Measurements from ENCODE around the gene SH3RF1.

SH3RF1 gene

GRCh38 chr4:169150806-169151205 lies 120.0 kb downstream of the SH3RF1 start:
- Histone ChIP-seq H3K36me3 (ENCODE audit: control insufficient read depth, insufficient read depth, low read length) (no peaks in the 10 kb centered on the region), H3K9me3 (ENCODE audit: control insufficient read depth, low read length) (no peaks in the 10 kb centered on the region), H3K79me2 (no peaks in the 10 kb centered on the region), H2AFZ (no peak overlapping the region), H3K4me2 (ENCODE audit: low read length) (no peak overlapping the region), H3K4me3 (ENCODE audit: low read depth, low read length) (no peak overlapping the region), H3K27ac (no peak overlapping the region), H3K27me3 (ENCODE audit: control insufficient read depth, insufficient read depth, low read length) (no peaks in the 10 kb centered on the region), H3K9ac (no peak overlapping the region), H3K4me1 (no peaks in the 10 kb centered on the region)
- TF ChIP-seq, protein P1, sequence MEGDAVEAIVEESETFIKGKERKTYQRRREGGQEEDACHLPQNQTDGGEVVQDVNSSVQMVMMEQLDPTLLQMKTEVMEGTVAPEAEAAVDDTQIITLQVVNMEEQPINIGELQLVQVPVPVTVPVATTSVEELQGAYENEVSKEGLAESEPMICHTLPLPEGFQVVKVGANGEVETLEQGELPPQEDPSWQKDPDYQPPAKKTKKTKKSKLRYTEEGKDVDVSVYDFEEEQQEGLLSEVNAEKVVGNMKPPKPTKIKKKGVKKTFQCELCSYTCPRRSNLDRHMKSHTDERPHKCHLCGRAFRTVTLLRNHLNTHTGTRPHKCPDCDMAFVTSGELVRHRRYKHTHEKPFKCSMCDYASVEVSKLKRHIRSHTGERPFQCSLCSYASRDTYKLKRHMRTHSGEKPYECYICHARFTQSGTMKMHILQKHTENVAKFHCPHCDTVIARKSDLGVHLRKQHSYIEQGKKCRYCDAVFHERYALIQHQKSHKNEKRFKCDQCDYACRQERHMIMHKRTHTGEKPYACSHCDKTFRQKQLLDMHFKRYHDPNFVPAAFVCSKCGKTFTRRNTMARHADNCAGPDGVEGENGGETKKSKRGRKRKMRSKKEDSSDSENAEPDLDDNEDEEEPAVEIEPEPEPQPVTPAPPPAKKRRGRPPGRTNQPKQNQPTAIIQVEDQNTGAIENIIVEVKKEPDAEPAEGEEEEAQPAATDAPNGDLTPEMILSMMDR (IDR thresholded peaks at IDR 0.05): no peak

- H3K27me3 ChIP-seq (ENCODE audit: control insufficient read depth, insufficient read depth, low read length): no peaks in the 10 kb centered on the region
- H3K4me1 ChIP-seq: no peaks in the 10 kb centered on the region
- TF ChIP-seq, protein P1 (IDR thresholded peaks at IDR 0.05): no peak
- H3K79me2 ChIP-seq: no peaks in the 10 kb centered on the region
- H3K9ac ChIP-seq: no peak overlapping the region
- H2AFZ ChIP-seq: no peak overlapping the region
- no peak overlapping the region for H3K4me2 ChIP-seq (ENCODE audit: low read length)
- H3K36me3 ChIP-seq (ENCODE audit: control insufficient read depth, insufficient read depth, low read length): no peaks in the 10 kb centered on the region
- H3K27ac ChIP-seq: no peak overlapping the region
- H3K9me3 ChIP-seq (ENCODE audit: control insufficient read depth, low read length): no peaks in the 10 kb centered on the region
- no peak overlapping the region for H3K4me3 ChIP-seq (ENCODE audit: low read depth, low read length)
These were observed 121.9 kb downstream of the SH3RF1 start for GRCh38 chr4:169148885-169149284.

- Histone ChIP-seq H3K4me2 (ENCODE audit: low read length) (no peak overlapping the region), H3K27ac (no peak overlapping the region)
- TF ChIP-seq, protein P1 (IDR thresholded peaks at IDR 0.05): no peak
These were observed 123.6 kb downstream of the SH3RF1 start for GRCh38 chr4:169147191-169147590.

DNA sequence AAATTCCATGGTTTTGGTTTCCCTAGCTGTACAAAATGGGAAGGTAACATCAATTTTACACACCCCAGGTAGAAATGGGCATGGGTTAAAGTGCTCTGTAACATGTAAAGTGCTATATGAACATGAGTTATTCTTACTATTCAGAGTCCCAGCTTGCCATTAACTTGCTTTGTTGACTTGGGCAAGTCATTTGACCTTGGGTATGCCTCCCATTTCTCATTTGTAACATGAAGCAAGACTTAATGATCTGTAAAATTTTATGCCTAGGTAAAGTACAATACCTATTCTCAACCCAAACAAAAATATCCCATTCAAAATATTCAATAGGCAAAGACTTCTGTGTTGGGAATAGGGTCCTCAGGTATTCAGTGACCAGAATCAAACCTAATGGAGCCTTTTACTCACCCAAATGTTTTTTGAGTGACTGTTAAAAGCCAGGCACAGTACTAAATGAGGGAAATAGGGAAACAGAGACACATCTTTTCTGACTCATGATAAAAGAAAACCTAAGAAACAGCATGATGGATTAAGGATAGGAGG lies 126.6 kb downstream of the SH3RF1 start:
- H3K9ac ChIP-seq: no peak overlapping the region
- H2AFZ ChIP-seq: no peak overlapping the region
- no peaks in the 10 kb centered on the region for H3K27me3 ChIP-seq (ENCODE audit: control insufficient read depth, insufficient read depth, low read length)
- H3K4me2 ChIP-seq (ENCODE audit: low read length): no peak overlapping the region
- H3K36me3 ChIP-seq (ENCODE audit: control insufficient read depth, insufficient read depth, low read length): no peaks in the 10 kb centered on the region
- no peaks in the 10 kb centered on the region for H3K9me3 ChIP-seq (ENCODE audit: control insufficient read depth, low read length)
- no peaks in the 10 kb centered on the region for H3K4me1 ChIP-seq
- H3K4me3 ChIP-seq (ENCODE audit: low read depth, low read length): no peak overlapping the region
- TF ChIP-seq, protein P1 (IDR thresholded peaks at IDR 0.05): no peak
- H3K79me2 ChIP-seq: no peaks in the 10 kb centered on the region
- H3K27ac ChIP-seq: no peak overlapping the region

More at GRCh38 chr4:169147191-169147590, 123.6 kb downstream of the SH3RF1 start:
- Histone ChIP-seq H3K79me2 (no peaks in the 10 kb centered on the region), H3K36me3 (ENCODE audit: control insufficient read depth, insufficient read depth, low read length) (no peaks in the 10 kb centered on the region), H3K4me3 (ENCODE audit: low read depth, low read length) (no peak overlapping the region), H3K9me3 (ENCODE audit: control insufficient read depth, low read length) (no peaks in the 10 kb centered on the region), H3K4me1 (no peaks in the 10 kb centered on the region), H3K9ac (no peak overlapping the region), H3K27me3 (ENCODE audit: control insufficient read depth, insufficient read depth, low read length) (no peaks in the 10 kb centered on the region), H2AFZ (no peak overlapping the region)

DNA sequence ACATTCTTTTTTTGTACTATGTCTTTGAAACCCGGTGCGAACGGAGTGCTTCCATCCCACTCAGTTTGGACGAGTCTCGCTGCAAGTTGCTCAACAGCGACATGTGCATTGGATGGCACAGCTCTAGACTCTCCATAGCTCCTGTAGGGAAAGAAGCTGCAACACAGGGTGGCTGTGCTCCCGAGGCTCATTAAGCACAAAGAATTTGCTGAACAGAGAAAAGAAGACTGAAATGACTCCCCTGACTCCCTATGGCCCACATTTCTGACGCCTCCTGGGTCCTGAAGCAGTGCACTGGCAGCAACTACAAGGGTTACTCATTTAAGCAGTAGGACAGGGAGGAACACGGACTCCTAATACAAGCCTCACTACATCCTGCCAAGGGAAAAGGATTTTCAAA lies 127.4 kb downstream of the SH3RF1 start:
- no peaks in the 10 kb centered on the region for H3K36me3 ChIP-seq (ENCODE audit: control insufficient read depth, insufficient read depth, low read length)
- TF ChIP-seq, protein P1 (IDR thresholded peaks at IDR 0.05): no peak
- H3K4me3 ChIP-seq (ENCODE audit: low read depth, low read length): no peak overlapping the region
- no peaks in the 10 kb centered on the region for H3K79me2 ChIP-seq
- H3K9me3 ChIP-seq (ENCODE audit: control insufficient read depth, low read length): no peaks in the 10 kb centered on the region
- H3K27me3 ChIP-seq (ENCODE audit: control insufficient read depth, insufficient read depth, low read length): no peaks in the 10 kb centered on the region
- no peak overlapping the region for H3K4me2 ChIP-seq (ENCODE audit: low read length)
- no peak overlapping the region for H2AFZ ChIP-seq
- H3K9ac ChIP-seq: no peak overlapping the region
- H3K27ac ChIP-seq: no peak overlapping the region
- H3K4me1 ChIP-seq: no peaks in the 10 kb centered on the region
